HG03139 (cell line): ENCODE data around the gene STXBP5.

Experiments
- ATAC-seq: cut with Tn5 transposase; IDR thresholded peaks from one replicate; pipeline ENCODE4 v1.9.1; 2021; ENCODE audit not compliant: unreplicated experiment

STXBP5 gene

GRCh38 chr6:147207837-147208754, 3.9 kb downstream of the STXBP5 start:
- ATAC-seq: no peak

- no peak for ATAC-seq
Observed at GRCh38 chr6:147209762-147210449, 5.7 kb downstream of the STXBP5 start.

GRCh38 chr6:147211349-147211748, 7.1 kb downstream of the STXBP5 start:
- no peak for ATAC-seq

GRCh38 chr6:147211831-147212230, 7.6 kb downstream of the STXBP5 start:
- no peak for ATAC-seq

GRCh38 chr6:147212622-147213021, 8.4 kb downstream of the STXBP5 start:
- no peak for ATAC-seq

GRCh38 chr6:147213772-147214171, 9.6 kb downstream of the STXBP5 start:
- no peak for ATAC-seq

GRCh38 chr6:147214248-147215227, 10.3 kb downstream of the STXBP5 start:
- no peak for ATAC-seq

GRCh38 chr6:147216915-147217314, 12.7 kb downstream of the STXBP5 start:
- no peak for ATAC-seq

GRCh38 chr6:147217840-147218404, 13.7 kb downstream of the STXBP5 start:
- no peak for ATAC-seq

- ATAC-seq: no peak
Observed at GRCh38 chr6:147218797-147219196, 14.6 kb downstream of the STXBP5 start.

GRCh38 chr6:147219463-147219862, 15.2 kb downstream of the STXBP5 start:
- no peak for ATAC-seq

- ATAC-seq: no peak
Observed at GRCh38 chr6:147220345-147220744, 16.1 kb downstream of the STXBP5 start.

GRCh38 chr6:147221739-147222138, 17.5 kb downstream of the STXBP5 start:
- ATAC-seq: no peak

- no peak for ATAC-seq
Observed at GRCh38 chr6:147222160-147222838, 18.1 kb downstream of the STXBP5 start.

- no peak for ATAC-seq
Observed at GRCh38 chr6:147223736-147224135, 19.5 kb downstream of the STXBP5 start.

- no peak for ATAC-seq
Observed at GRCh38 chr6:147226163-147226724, 22.0 kb downstream of the STXBP5 start.

- ATAC-seq: no peak
Observed at GRCh38 chr6:147226877-147227276, 22.7 kb downstream of the STXBP5 start.

- ATAC-seq: no peak
Observed at GRCh38 chr6:147227770-147228320, 23.6 kb downstream of the STXBP5 start.

GRCh38 chr6:147231589-147231988, 27.4 kb downstream of the STXBP5 start:
- ATAC-seq: no peak
